Chondrocyte (in vitro differentiated cells): Measurements from ENCODE around the gene WNT9A. TPM values are rescaled to one million over a fixed set of nuclear protein-coding genes. Genes with fewer than 3 reads are reported as not detected.
A peak's percentile ranks its signal among the peaks of the same experiment; 100 is the strongest.

Experiments used
- DNase-seq: peaks from one replicate; pipeline ENCODE4 v3.0.0; 2021; ENCODE audit warnings: mixed read lengths, low spot score
- H3K27ac Mint-ChIP-seq: one replicate; pipeline ENCODE4 v1.8.0; 2021; ENCODE audit warnings: mild to moderate bottlenecking, moderate library complexity, mixed read lengths; ENCODE audit not compliant: unreplicated experiment
- H3K27me3 Mint-ChIP-seq: 2 replicates; pipeline ENCODE4 v1.8.0; 2021; ENCODE audit warnings: low read depth, mixed read lengths
- H3K36me3 Mint-ChIP-seq: 2 replicates; pipeline ENCODE4 v1.8.0; 2021; ENCODE audit warnings: low read depth, mixed read lengths
- H3K4me1 Mint-ChIP-seq: 2 replicates; pipeline ENCODE4 v1.8.0; 2021; ENCODE audit warnings: low read depth, mild to moderate bottlenecking, mixed read lengths
- H3K4me3 Mint-ChIP-seq: one replicate; pipeline ENCODE4 v1.8.0; 2021; ENCODE audit warnings: mild to moderate bottlenecking, moderate library complexity, mixed read lengths; ENCODE audit not compliant: unreplicated experiment
- H3K9me3 Mint-ChIP-seq: 2 replicates; pipeline ENCODE4 v1.8.0; 2021; ENCODE audit warnings: low read depth, mixed read lengths
- total RNA-seq: library from RNA; stranded (reverse); gene quantifications from 3 replicates; pipeline ENCODE4 v1.2.1, GENCODE V29; 2021
- TF ChIP-seq, protein P1 (sequence below): fragments of 200-600 bp; sonication (generic); IDR thresholded peaks from 2 replicates; pipeline ENCODE4 v1.5.0; 2021; ENCODE audit warnings: antibody characterized with exemption, mild to moderate bottlenecking, moderate library complexity

The WNT9A gene
- total RNA-seq, 1 donor from 2014 or later: 2.5 TPM

DNA sequence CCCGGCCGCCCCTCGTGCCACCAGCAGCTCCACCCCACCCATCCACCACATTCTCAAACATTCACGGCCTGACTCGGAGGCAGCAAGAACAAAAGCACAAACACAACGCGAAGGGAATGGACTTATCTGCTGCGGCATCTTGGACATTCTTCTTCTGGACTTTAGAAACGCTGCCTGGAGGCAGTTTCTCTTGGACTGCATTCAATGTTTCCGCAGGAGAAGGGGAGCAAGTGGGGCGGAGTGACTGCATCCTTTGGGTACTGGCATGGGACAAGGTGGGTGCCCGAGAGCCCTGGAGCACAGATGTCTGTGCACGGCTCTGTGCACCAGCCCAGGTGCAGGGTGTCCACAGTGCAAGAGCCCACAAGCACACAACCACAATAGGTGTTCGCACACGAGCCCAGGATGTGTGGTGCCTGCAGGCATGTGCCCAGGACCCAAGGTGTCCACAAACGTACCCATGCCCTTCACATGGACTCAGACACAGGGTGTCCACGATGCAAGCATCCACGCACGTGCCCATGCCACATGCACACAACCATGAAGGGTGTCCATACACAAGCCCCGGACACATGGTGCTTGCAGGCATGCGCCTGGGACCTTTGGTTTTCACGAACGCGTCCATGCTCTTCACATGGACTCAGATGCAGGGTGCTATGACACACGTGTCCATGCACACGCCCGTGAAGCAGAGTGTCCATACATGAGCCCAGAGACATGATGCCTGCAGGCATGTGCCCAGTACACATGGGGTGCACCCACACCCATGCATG is 53.6 kb downstream of the WNT9A start:
- Mint-ChIP-seq H3K36me3 (no peaks in the 10 kb centered on the region), H3K4me1 (peaks cover 26% of the 10 kb centered on the region), H3K9me3 (no peaks in the 10 kb centered on the region), H3K27me3 (no peaks in the 10 kb centered on the region), H3K4me3 (no peak overlapping the region), H3K27ac (no peak overlapping the region)
- peak; percentile 62 for DNase-seq
- TF ChIP-seq, protein P1, sequence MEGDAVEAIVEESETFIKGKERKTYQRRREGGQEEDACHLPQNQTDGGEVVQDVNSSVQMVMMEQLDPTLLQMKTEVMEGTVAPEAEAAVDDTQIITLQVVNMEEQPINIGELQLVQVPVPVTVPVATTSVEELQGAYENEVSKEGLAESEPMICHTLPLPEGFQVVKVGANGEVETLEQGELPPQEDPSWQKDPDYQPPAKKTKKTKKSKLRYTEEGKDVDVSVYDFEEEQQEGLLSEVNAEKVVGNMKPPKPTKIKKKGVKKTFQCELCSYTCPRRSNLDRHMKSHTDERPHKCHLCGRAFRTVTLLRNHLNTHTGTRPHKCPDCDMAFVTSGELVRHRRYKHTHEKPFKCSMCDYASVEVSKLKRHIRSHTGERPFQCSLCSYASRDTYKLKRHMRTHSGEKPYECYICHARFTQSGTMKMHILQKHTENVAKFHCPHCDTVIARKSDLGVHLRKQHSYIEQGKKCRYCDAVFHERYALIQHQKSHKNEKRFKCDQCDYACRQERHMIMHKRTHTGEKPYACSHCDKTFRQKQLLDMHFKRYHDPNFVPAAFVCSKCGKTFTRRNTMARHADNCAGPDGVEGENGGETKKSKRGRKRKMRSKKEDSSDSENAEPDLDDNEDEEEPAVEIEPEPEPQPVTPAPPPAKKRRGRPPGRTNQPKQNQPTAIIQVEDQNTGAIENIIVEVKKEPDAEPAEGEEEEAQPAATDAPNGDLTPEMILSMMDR: no peak

DNA sequence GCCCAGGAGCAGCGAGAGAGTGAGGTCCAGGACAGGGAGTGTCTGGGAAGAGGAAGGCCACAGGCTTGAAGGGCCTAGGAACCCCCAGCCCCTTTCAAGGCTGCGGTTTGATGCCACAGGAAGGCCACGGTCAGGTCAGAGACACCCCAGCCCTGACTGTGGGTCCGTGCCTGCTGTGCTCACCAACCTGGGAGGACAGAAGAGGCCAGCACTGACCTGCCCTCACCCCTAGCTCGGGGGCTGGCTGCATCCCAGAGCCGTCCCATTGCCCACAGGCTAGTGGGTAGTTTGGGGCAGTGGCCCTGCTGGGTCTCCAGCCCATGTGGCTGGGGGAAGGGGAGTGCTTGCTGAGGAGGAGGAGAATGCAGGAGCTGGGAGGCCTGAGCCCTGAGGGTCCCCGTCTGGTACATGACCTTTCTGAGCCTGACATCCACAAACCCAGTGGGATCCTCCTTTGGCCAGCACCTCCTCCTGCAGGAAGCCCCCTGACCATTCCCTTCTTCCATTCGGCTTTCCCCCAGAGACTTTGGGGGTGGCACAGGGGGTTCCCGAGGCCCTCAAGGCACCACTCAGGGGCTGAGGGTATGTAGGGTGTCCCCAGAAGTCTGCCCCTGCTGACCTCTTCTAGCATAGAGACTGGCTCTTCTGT is 54.3 kb downstream of the WNT9A start:
- peaks cover 26% of the 10 kb centered on the region for H3K4me1 Mint-ChIP-seq
- H3K27me3 Mint-ChIP-seq: no peaks in the 10 kb centered on the region
- no peak overlapping the region for H3K4me3 Mint-ChIP-seq
- no peaks in the 10 kb centered on the region for H3K9me3 Mint-ChIP-seq
- no peak overlapping the region for H3K27ac Mint-ChIP-seq
- DNase-seq: peak; percentile 75
- H3K36me3 Mint-ChIP-seq: no peaks in the 10 kb centered on the region
- TF ChIP-seq, protein P1: no peak

DNA sequence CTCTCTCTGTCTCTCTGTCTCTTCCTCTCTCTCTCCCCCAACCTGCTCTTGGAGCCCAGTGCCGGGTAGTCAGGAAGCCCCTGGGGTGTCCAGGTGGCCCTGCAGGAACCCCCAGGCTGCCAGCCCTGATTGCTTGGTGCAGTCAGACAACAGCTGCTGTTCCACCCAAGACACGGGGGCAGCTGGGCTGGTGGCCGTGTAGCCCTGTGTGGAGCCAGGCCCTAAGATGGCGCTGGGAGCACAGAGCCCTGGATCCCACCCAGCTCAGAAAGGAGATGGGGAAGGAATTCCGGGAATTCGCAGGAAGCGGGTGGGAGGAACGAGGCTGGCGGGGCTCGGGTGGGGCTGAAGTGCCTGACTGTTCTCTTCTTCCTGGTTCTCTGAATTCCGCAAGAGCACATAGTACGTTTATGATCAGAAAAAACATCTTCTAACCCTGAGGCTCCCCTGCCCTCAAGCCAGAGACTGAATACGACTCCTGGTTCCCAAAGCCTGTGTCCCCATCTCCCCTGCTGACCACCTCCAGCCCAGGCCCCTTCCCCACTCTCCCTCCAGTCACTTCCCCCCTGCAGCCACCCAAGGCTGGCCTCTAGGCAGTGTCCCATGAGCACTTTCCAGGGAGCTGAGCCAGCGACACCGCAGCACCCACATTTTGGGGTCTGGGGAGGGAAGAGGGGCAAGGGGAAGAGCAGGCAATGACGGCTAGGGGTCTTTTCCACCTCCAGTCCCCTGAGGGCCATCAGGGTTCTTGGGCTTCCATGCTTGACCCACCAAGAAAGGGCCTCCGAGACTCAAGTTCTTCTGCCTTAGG is 55.0 kb downstream of the WNT9A start:
- Mint-ChIP-seq H3K36me3 (no peaks in the 10 kb centered on the region), H3K27me3 (no peaks in the 10 kb centered on the region), H3K9me3 (no peaks in the 10 kb centered on the region), H3K27ac (no peak overlapping the region), H3K4me1 (peaks cover 29% of the 10 kb centered on the region), H3K4me3 (no peak overlapping the region)
- no peak for DNase-seq
- TF ChIP-seq, protein P1: no peak

DNA sequence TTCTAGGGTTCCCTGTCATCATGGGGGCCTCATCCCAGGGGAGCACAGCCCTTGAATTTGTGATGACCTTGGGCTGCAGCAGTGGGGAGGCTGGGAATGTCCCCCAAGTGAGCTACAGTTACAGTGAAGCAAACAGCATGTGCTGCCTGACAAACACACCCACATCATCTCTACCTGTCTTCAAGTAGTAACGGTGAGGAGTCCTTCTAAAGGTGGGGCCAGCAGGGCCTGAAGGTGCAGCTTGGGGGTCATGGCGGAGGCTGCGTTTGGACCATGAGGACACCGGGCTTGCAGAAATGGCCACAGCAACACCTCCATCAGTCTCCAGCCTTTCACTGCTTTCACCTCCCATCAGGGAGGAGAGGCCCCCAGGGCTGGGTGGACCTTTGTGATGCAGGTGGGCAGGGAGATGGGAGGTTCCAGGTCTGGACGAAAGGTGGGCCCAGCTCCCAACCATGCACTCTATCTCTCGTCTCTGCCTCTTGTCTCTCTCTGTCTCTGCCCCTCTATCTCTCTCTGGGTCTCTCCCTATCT is 55.7 kb downstream of the WNT9A start:
- H3K4me1 Mint-ChIP-seq: peaks cover 29% of the 10 kb centered on the region
- H3K27me3 Mint-ChIP-seq: no peaks in the 10 kb centered on the region
- H3K4me3 Mint-ChIP-seq: no peak overlapping the region
- no peak overlapping the region for H3K27ac Mint-ChIP-seq
- DNase-seq: no peak
- TF ChIP-seq, protein P1: no peak
- H3K9me3 Mint-ChIP-seq: no peaks in the 10 kb centered on the region
- no peaks in the 10 kb centered on the region for H3K36me3 Mint-ChIP-seq
